CD4-positive, alpha-beta T cell treated with Interleukin-6 at 100 ng/mL for 8 hours (primary cell): ENCODE results near the gene PPFIA2.
"Not testable (repeated sequence)": the region's sequence is repeated elsewhere in the genome, so short reads cannot be mapped to it uniquely, and the experiment has no call there.

Experiments used
- DNase-seq: peaks from one replicate; pipeline ENCODE4 v3.0.0-alpha.2; 2020; ENCODE audit warnings: mixed read lengths, low spot score

Gene PPFIA2

GRCh38 chr12:81668475-81668874 lies 90.7 kb downstream of the PPFIA2 start:
- no peak for DNase-seq

DNA sequence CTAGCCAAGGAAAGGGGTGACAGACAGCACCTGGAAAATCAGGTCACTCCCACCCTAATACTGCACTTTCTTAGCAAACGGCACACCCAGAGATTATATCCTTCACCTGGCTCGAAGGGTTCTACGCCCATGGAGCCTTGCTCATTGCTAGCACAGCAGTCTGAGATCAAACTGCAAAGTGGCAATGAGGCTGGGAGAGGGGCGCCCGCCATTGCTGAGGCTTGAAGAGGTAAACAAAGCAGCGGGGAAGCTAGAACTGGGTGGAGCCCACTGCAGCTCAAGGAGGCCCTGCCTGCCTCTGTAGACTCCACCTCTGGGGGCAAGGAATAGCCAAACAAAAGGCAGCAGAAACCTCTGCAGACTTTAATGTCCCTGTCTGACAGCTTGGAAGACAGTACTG lies 99.8 kb downstream of the PPFIA2 start:
- not testable (repeated sequence) for DNase-seq

GRCh38 chr12:81644503-81644902 lies 114.6 kb downstream of the PPFIA2 start:
- DNase-seq: peak; percentile 28

DNA sequence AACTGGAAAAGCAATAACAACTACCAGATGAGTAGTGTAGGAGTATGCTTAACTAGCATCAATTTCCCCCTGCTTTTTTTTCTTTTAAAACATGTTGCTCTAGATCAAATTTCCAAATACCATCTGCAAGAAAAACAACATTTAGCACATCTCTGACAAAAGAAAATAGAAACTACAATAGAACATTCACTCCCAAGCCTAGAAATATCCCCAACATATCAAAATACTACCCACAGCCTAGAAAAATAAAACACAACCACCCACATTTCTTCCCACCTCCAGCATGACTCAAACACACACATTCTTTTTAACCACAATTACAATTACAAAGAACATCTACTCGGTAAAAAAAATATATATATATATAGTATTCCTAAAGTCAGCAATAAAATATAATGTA lies 120.0 kb downstream of the PPFIA2 start:
- DNase-seq: no peak

DNA sequence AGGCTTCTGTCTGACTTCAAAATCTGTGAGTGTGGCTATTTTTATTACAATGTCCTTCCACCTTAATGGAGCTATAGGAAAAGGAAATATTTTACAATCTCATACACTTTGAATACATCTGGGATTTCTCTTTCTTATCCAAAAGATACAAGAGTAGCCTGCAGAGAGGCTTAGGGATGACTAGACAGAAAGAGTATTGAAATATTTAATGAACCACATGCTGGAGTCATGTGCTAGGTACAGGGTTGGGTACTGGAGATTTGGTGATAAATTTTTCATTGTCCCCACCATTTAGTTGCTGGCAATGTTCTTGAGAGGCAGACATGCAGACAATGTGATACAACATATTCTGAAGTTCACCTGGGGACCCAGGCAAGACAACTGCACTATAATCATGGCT lies 126.0 kb downstream of the PPFIA2 start:
- DNase-seq: no peak

GRCh38 chr12:81627336-81628189 lies 131.6 kb downstream of the PPFIA2 start:
- DNase-seq: no peak

DNA sequence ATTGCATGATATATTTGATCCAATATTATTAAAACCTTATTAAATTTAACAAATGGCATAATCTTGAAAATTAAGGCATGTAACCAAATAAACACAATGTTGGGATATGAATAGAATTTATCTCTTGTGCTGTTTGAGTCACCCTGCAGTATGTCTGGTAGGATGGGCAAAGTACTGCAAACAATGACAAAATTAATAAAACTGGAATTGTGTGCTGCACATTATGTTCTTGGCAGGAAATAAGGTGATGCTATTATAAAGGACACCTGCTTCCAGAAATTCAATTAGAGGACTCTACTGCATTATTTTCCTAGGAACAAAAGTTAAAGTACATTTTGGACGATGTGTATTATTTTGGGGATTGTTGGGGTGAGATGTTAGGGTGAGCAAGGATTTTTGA lies 132.7 kb downstream of the PPFIA2 start:
- no peak for DNase-seq

GRCh38 chr12:81617915-81618314 lies 141.2 kb downstream of the PPFIA2 start:
- no peak for DNase-seq

GRCh38 chr12:81615026-81615588 lies 144.0 kb downstream of the PPFIA2 start:
- DNase-seq: no peak

DNA sequence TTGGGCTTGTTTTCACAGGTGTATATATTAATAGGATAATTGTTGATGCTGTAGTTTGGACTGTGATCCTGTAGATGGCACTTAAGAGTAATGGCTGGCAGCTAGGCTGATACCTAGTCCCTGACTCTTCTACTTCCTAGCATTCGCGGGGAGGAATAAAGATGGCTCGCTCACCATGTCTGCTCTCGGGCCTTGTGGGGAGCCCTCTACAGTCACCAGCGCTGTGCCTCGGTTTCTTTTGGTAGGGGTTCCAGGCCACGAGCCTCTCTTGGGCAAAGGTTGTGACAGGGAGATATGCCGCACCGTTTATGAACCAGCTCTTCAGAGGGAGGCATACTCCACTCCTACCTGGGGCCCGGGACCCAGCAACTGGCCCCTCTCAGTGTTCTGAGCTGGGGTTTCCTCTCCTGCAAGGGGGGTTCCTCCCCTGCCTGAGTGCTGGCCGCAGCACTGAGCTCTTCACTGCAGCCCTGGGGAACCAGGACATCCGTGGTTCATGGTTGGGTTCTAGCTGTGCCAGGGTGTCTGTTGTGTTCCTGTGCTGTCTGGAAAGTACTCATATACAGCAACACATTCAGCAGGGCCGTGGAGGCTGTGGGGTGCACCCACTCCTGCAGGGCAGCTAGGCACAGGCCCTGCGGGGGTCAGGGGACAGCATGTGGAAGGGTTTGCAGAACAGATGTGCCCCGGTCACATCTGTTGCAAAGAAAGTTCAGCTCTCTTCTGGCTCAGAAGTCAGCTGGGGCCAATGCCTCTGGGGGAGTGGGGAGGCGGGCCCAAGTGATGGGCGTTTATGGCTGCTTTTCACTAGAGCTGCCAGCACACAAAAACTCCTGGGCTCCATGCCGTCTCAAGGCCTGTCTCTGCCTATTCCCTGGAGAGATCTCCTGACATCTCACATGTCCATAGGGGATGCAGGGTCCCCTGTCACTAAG lies 147.9 kb downstream of the PPFIA2 start:
- no peak for DNase-seq

- DNase-seq: no peak
Measured at GRCh38 chr12:81597928-81598604, 161.1 kb downstream of the PPFIA2 start.

DNA sequence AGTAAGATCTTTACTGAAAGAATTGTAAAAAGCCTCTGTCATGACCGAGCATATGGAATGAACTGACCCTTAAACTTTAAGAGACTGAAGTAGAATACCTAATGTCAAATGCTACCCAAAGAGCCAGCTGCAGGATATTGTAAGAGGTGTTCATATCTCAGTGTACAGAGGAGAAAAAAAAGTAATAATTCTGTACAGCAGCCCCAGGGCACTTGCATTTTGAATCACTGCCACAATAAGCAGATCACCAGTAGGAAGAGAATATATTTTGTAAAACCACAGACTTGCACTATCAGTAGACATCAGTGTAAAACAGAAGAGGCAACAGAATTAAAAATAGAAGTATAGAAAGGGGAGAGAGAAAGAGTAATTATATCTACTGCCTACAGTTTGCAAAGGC lies 162.6 kb downstream of the PPFIA2 start:
- no peak for DNase-seq

- no peak for DNase-seq
Measured at GRCh38 chr12:81591256-81591655, 167.9 kb downstream of the PPFIA2 start.

DNA sequence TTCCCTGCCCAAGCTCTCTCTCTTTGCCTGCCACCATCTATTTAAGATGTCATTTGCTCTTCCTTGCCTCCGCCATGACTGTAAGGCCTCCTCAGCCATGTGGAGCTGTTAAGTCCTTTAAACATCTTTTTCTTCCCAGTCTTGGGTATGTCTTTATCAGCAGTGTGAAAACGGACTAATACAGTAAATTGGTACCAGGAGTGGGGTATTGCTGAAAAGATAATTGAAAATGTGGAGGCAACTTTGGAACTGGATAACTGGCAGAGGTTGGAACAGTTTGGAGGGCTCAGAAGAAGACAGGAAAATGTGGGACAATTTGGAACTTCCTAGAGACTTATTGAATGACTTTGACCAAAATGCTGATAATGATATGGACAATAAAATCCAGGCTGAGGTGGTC lies 168.4 kb downstream of the PPFIA2 start:
- DNase-seq: not testable (repeated sequence)

DNA sequence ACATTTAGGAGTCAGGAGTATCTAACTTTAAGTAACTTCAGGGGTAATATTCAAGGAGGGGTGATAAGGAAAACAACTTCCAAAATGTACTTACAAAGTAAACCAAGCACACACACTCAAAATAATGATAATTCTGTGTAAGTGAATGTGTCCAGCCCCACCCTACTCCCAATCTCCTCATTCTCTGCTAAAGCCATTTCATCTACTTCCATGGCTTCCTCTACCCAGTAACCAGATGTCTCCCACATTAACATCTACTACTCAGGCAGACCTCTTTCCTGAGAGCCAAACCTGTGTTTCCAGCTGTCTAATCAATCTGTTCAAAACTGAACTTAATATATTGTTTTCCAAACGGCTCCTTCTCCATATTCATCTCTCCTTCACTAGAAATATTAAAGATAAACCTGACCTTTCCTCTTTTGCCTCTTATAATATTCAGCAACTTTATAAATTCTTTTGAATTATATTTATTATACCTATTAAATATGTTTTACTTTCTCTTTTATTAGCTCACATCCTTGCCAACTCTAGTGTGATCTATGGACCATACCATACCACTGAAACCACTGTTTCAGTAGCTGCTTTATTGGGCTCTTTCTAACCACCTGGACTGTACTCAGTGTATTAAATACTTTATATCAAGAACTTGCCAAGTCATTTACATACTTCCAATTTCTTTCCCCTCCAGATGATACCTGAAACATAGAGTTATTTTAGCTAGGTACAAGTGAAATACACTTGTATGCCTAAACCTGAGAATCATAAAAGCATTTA lies 170.7 kb downstream of the PPFIA2 start:
- no peak for DNase-seq

- no peak for DNase-seq
Measured at GRCh38 chr12:81585787-81586186, 173.4 kb downstream of the PPFIA2 start.

DNA sequence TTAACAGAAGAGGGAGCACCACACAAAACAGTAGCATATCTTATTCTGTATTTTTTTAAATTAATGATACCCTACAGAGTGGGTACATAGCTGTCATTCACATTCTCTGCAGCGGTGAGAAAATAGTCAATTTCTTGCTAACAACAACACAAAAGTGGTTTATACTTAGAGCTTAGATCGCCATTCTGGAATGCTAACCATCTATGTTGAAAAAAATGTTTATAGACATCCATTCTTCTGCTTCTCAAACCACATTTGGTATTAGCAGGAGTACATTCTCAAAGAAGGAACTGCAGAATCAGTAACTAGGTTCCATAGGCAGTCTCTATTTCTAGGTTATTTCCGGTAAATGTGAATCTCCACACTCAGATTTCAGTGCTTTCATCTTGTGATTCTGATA lies 185.9 kb downstream of the PPFIA2 start:
- DNase-seq: no peak

DNA sequence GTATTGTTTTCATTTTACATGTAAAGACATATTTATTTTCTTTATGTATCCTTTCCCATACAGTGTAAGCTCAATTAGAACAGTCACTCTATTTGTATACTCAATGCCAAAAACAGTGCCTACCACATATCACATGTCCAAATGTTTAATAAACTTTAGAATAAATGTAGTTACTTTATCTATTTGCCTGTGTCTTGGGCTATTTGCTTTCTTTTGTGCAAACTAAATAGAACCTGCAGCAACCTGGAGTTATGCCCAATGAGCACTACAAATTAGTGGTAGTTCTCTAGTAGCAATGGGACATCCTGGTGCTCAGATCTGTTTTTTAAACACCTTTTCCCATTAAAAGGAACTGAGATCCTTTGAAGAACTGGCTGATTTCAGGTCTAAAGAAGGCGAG lies 186.7 kb downstream of the PPFIA2 start:
- no peak for DNase-seq

DNA sequence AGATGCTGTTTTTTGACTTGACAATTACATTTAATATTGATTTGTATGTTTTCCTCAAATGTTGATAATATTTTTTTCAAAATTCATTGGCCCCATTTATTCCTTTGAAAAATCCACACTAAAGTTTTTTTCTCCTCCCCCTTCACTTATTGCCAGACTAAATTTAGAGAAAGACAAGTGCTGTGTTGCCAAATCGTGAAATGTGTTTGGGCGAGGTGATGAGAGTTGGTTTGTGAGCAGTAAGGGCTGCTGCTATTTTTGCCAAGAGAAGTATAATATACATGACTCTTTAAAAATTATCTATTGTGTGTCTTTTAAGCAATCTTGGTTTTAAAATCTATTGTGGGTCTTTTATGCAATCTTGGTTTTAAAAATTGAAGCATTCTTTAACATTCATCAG lies 188.9 kb downstream of the PPFIA2 start:
- no peak for DNase-seq

GRCh38 chr12:81564237-81564636 lies 194.9 kb downstream of the PPFIA2 start:
- DNase-seq: no peak

- no peak for DNase-seq
Measured at GRCh38 chr12:81558031-81558430, 201.1 kb downstream of the PPFIA2 start.
